Measurements from ENCODE around the gene ZBTB1.
A peak's percentile ranks its signal among the peaks of the same experiment; 100 is the strongest.

ZBTB1 gene

DNA sequence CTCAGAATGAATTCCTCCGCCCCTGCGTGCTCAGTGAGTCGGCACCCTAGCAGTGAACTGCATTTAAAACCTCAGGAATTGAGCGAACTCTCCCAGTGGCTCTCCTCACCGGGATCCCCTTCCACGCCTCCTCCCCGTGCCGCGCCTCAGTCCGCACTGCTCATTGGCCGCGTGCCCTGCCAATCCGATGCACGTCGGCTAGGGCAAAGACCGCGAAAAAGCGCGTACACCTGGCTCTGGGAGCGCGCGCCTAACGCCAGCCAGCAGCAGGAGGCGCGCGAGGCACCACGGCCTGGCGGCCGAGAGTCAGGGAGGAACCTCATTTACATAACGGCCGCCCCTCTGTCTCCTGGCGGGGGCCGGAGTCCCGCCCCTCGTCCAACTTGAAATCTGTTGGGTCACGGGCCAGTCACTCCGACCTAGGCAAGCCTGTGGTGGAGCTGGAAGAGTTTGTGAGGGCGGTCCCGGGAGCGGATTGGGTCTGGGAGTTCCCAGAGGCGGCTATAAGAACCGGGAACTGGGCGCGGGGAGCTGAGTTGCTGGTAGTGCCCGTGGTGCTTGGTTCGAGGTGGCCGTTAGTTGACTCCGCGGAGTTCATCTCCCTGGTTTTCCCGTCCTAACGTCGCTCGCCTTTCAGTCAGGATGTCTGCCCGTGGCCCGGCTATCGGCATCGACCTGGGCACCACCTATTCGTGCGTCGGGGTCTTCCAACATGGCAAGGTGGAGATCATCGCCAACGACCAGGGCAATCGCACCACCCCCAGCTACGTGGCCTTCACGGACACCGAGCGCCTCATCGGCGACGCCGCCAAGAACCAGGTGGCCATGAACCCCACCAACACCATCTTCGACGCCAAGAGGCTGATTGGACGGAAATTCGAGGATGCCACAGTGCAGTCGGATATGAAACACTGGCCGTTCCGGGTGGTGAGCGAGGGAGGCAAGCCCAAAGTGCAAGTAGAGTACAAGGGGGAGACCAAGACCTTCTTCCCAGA lies 35.9 kb downstream of the ZBTB1 start, which contains the start of gene HSPA2:
TSS of gene HSPA2 (plus strand) at position 534 of the 995 bp plus-strand sequence. CDS start at position 643, 109 bp downstream.
- Histone ChIP-seq H3K9me2 (replicated peaks; ENCODE audit: insufficient read depth, low read length) (no peaks in the 10 kb centered on the region), H2AFZ (ENCODE audit: low read depth, low read length, severe bottlenecking) (peak within 1 kb of the TSS; percentile 100), H3K9ac (ENCODE audit: low read length) (peak within 1 kb of the TSS; percentile 75), H3K9me3 (ENCODE audit: insufficient read depth, low read length) (no peaks in the 10 kb centered on the region), H3K4me2 (ENCODE audit: low read depth, low read length, poor library complexity, severe bottlenecking) (peak within 1 kb of the TSS; percentile 95), H3K36me3 (ENCODE audit: low read length) (no peaks in the 10 kb centered on the region), H3K79me2 (ENCODE audit: insufficient read depth, low read length) (no peaks in the 10 kb centered on the region), H3K4me3 (ENCODE audit: insufficient read depth, low read length, poor library complexity, severe bottlenecking) (peak within 1 kb of the TSS; percentile 96), H4K20me1 (ENCODE audit: low read depth, low read length) (no peaks in the 10 kb centered on the region), H3K27ac (ENCODE audit: low read depth, low read length) (0 out of 2 replicates have a peak within 1 kb of the TSS, but pooled peaks have one; percentile 30), H3K27me3 (ENCODE audit: low read length) (no peaks in the 10 kb centered on the region), H3F3A (ENCODE audit: insufficient read depth) (peaks cover 23% of the 10 kb centered on the region)
- TF ChIP-seq EZH2phosphoT487 (conservative IDR thresholded peaks at IDR 0.05; ENCODE audit: low read length): no peak
- TF ChIP-seq, protein P1, sequence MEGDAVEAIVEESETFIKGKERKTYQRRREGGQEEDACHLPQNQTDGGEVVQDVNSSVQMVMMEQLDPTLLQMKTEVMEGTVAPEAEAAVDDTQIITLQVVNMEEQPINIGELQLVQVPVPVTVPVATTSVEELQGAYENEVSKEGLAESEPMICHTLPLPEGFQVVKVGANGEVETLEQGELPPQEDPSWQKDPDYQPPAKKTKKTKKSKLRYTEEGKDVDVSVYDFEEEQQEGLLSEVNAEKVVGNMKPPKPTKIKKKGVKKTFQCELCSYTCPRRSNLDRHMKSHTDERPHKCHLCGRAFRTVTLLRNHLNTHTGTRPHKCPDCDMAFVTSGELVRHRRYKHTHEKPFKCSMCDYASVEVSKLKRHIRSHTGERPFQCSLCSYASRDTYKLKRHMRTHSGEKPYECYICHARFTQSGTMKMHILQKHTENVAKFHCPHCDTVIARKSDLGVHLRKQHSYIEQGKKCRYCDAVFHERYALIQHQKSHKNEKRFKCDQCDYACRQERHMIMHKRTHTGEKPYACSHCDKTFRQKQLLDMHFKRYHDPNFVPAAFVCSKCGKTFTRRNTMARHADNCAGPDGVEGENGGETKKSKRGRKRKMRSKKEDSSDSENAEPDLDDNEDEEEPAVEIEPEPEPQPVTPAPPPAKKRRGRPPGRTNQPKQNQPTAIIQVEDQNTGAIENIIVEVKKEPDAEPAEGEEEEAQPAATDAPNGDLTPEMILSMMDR (IDR thresholded peaks at IDR 0.05; ENCODE audit: insufficient read depth, low read length, poor library complexity, severe bottlenecking): peak; percentile 47

DNA sequence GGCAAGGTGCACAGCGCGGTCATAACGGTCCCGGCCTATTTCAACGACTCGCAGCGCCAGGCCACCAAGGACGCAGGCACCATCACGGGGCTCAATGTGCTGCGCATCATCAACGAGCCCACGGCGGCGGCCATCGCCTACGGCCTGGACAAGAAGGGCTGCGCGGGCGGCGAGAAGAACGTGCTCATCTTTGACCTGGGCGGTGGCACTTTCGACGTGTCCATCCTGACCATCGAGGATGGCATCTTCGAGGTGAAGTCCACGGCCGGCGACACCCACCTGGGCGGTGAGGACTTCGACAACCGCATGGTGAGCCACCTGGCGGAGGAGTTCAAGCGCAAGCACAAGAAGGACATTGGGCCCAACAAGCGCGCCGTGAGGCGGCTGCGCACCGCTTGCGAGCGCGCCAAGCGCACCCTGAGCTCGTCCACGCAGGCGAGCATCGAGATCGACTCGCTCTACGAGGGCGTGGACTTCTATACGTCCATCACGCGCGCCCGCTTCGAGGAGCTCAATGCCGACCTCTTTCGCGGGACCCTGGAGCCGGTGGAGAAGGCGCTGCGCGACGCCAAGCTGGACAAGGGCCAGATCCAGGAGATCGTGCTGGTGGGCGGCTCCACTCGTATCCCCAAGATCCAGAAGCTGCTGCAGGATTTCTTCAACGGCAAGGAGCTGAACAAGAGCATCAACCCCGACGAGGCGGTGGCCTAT lies 36.8 kb downstream of the ZBTB1 start:
- Histone ChIP-seq H2AFZ (ENCODE audit: low read depth, low read length, severe bottlenecking) (no peak overlapping the region), H3K36me3 (ENCODE audit: low read length) (no peaks in the 10 kb centered on the region), H3K4me3 (ENCODE audit: insufficient read depth, low read length, poor library complexity, severe bottlenecking) (no peak overlapping the region), H3K9me3 (ENCODE audit: insufficient read depth, low read length) (no peaks in the 10 kb centered on the region), H3K9ac (ENCODE audit: low read length) (no peak overlapping the region), H4K20me1 (ENCODE audit: low read depth, low read length) (no peaks in the 10 kb centered on the region), H3K4me2 (ENCODE audit: low read depth, low read length, poor library complexity, severe bottlenecking) (no peak overlapping the region), H3K9me2 (replicated peaks; ENCODE audit: insufficient read depth, low read length) (no peaks in the 10 kb centered on the region), H3K27me3 (ENCODE audit: low read length) (no peaks in the 10 kb centered on the region), H3K79me2 (ENCODE audit: insufficient read depth, low read length) (no peaks in the 10 kb centered on the region), H3K27ac (ENCODE audit: low read depth, low read length) (no peak overlapping the region), H3F3A (ENCODE audit: insufficient read depth) (peaks cover 23% of the 10 kb centered on the region)
- TF ChIP-seq, protein P1 (IDR thresholded peaks at IDR 0.05; ENCODE audit: insufficient read depth, low read length, poor library complexity, severe bottlenecking): no peak
- TF ChIP-seq EZH2phosphoT487 (conservative IDR thresholded peaks at IDR 0.05; ENCODE audit: low read length): no peak

- Histone ChIP-seq H3K36me3 (ENCODE audit: low read length) (no peaks in the 10 kb centered on the region), H3K27ac (ENCODE audit: low read depth, low read length) (no peak overlapping the region), H3K27me3 (ENCODE audit: low read length) (no peaks in the 10 kb centered on the region), H3K9me3 (ENCODE audit: insufficient read depth, low read length) (no peaks in the 10 kb centered on the region), H3K79me2 (ENCODE audit: insufficient read depth, low read length) (no peaks in the 10 kb centered on the region), H3K4me3 (ENCODE audit: insufficient read depth, low read length, poor library complexity, severe bottlenecking) (no peak overlapping the region), H4K20me1 (ENCODE audit: low read depth, low read length) (no peaks in the 10 kb centered on the region), H3K9ac (ENCODE audit: low read length) (no peak overlapping the region), H3K4me2 (ENCODE audit: low read depth, low read length, poor library complexity, severe bottlenecking) (no peak overlapping the region), H2AFZ (ENCODE audit: low read depth, low read length, severe bottlenecking) (no peak overlapping the region), H3F3A (ENCODE audit: insufficient read depth) (peaks cover 17% of the 10 kb centered on the region), H3K9me2 (replicated peaks; ENCODE audit: insufficient read depth, low read length) (no peaks in the 10 kb centered on the region)
- TF ChIP-seq EZH2phosphoT487 (conservative IDR thresholded peaks at IDR 0.05; ENCODE audit: low read length): no peak
- TF ChIP-seq, protein P1 (IDR thresholded peaks at IDR 0.05; ENCODE audit: insufficient read depth, low read length, poor library complexity, severe bottlenecking): no peak
Measured at GRCh38 chr14:64541972-64542835, 37.6 kb downstream of the ZBTB1 start.
